Retinal pigment epithelial cell (primary cell): ENCODE measurements around the gene KHSRP.
A peak's percentile ranks its signal among the peaks of the same experiment; 100 is the strongest.

Experiments used
- DNase-seq: peaks from one replicate; pipeline ENCODE4 v3.0.0-alpha.2; 2010; ENCODE audit warnings: low read depth
- H3K4me3 ChIP-seq: 2 replicates; pipeline ENCODE4 v1.5.1; 2011; ENCODE audit warnings: mild to moderate bottlenecking, low read length, control low read depth, moderate library complexity
- TF ChIP-seq, protein P1 (sequence below): conservative IDR thresholded peaks from 2 replicates; pipeline ENCODE4 v1.5.1; 2011; ENCODE audit warnings: low read depth, low read length, control low read depth, inconsistent platforms

The KHSRP gene

DNA sequence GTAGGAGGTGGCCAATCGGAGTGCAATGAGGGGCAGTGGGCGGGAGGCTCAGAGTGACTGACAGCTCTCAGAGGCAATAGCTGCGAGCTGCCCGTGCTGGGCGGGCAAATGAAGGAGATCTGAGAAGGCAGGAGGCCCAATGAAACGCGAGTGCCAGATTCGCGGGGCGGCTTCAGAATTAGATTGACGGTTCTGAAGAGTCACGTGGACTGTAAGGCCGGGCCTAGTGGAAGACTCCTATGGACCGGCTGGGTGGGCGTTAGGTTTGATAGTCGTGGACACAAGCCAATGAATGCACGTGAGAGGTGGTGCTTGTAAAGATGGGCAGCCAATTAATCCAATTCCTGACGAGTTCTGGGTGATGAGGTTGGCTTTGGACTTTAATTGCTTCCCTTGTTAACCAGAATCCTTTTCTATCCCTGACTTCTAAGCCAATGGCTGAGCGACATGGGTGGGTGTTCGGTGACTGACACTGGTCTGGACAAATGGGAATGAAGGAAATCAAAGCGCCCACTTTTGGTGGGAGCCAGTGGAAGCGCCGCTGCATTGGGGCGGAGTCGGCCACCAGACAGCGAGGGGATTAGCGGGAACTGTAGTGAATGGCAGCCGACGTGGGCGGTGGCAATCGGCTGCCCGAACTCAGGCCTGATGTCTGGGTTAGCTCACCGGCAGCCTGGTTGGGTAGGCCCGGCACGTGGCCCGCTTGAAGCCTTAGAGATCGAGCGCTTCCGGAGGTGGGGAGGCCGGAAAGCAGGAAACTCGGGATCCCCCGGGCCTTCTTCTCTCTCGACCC lies 524 bp upstream of the KHSRP start:
- TF ChIP-seq, protein P1, sequence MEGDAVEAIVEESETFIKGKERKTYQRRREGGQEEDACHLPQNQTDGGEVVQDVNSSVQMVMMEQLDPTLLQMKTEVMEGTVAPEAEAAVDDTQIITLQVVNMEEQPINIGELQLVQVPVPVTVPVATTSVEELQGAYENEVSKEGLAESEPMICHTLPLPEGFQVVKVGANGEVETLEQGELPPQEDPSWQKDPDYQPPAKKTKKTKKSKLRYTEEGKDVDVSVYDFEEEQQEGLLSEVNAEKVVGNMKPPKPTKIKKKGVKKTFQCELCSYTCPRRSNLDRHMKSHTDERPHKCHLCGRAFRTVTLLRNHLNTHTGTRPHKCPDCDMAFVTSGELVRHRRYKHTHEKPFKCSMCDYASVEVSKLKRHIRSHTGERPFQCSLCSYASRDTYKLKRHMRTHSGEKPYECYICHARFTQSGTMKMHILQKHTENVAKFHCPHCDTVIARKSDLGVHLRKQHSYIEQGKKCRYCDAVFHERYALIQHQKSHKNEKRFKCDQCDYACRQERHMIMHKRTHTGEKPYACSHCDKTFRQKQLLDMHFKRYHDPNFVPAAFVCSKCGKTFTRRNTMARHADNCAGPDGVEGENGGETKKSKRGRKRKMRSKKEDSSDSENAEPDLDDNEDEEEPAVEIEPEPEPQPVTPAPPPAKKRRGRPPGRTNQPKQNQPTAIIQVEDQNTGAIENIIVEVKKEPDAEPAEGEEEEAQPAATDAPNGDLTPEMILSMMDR: no peak
- no peak overlapping the region for H3K4me3 ChIP-seq
- DNase-seq: peak; percentile 100

DNA sequence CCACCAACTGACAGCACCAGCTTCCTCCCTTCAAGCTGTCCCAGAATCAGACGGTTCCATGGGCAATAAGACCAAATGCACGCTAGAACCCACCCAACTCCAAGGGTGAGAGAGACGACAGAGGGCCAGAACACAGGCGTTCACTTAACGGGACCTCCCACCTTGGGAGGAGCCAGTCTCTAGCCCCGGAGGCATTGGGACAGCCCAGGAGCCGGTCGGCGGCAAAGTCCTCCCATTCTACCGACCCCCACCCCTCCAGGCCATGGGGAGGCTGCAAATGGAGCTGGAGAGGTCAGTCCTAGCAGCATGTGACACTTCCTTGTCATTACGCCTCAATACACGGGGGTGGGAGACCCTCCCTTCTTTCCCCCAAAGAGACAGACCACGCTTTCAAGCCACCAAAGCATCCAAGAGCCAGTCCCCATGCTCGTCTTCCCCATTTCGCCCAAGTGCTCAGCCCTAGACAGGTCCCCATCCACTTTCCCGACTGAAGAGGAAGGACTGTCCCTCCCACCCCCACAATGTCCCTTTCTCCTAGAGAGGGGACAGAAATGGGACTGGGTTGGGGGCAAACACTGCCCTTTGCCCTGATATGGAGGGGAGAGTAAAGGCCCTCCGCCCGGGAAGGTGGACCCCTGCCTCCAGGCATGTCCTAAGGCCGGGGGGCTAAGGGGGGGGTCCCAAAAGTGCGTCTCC lies 964 bp downstream of the KHSRP start:
- TF ChIP-seq, protein P1: no peak

DNA sequence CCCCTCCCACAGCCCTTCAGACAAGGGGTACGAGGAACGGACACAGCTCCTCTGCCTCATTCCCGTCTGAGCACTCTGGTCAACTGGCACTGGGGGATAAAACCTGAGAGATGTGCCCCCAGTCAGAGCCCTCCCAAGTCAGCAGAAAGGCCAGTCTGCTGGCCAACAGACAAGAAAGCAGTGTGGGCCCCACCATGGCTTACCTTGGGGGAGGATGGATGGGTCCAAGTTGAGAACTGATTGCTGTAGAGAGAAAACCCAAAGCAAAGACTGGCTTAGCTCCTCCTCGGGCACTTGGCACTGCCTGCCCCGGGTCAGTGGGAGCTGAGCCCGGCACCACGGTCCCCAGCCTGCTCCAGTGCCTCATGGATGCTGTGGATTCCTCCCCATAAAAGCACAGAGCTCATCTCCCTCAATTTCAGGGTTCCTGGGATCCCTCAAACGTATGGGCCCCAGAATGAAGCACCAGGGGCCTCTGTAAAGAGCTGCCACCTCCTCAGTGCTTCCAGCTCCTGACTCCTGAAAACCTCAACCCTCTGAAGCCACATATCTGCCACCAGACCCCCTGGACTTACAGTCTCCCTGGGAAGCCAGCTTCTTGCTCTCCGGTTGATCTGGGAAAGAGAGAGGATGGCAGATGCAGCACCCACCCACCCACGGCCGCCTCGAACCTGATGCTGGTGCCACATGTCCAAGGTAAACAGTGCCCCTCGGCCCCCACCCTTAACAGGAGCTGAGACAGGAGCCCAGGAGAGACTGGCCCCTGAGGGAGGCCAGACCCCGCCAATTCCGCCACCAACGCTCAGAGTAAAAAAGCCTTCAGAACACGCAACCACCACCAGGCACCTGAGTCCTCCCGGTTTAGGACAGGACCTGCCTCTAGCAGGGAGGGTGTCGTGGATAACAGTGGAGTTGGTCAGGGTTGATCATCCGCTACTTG lies 3.3 kb downstream of the KHSRP start:
- H3K4me3 ChIP-seq: no peak overlapping the region
- DNase-seq: no peak
- TF ChIP-seq, protein P1: no peak

More for the DNA sequence above, 964 bp downstream of the KHSRP start:
- peak overlapping the region; percentile 98 for H3K4me3 ChIP-seq
- DNase-seq: no peak

DNA sequence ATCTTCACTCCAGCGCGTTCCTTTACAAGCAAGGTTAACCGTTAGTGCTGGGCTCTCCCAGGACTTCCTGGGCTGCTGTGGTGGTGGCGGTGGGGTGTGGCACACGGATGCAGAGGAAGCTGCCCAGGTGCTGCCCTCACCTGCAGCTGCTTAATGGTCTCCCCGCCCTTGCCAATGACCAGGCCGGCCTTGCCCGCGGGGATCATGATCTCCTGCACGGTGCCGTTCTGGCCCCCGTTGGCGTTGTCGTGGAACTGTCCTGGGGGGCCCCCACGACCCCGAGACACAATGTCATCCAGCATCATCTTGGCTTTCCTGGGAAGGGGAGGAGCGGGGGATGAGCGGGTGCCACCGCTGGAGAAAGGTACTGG lies 6.1 kb downstream of the KHSRP start:
- TF ChIP-seq, protein P1: no peak
- no peak overlapping the region for H3K4me3 ChIP-seq
- DNase-seq: no peak

DNA sequence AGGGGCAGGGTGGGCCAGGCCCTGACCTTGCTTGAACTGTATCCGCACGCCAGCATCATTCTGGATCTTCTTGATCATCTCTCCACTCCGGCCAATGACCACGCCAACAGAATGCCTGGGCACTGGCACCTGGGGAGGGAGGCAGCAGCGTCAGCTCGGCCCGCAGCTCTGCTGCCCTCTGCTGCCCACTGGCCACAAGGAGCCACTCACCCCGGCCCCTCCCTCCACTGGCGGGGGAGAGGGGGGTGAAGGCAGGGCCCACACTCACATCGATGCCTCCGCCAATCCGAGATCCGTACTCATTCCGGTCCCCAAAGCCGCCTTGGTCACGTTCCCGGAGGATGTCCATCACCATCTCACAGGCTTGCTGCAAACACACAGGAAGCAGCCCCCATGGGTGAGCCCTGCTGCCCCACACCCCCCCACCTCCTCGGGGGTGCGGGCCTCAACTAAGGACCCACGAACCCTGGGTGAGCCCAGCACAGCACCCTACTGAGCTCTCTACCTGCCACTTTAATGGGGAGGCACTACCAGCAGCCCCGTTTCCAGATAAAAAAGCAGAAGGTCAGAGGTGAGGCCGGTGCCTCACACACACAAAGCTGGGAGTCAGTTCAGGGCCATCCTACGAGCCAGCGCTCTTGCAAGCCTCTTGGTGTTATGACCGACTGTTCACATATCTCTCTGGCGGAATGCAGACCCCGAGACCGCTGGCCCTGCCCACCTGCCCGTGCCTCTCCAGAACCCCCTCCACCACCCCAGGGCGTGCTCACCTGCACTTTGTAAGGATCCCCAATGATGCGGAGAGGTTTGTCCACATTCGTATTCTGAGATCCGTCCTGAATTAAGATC lies 6.7 kb downstream of the KHSRP start:
- no peak overlapping the region for H3K4me3 ChIP-seq
- DNase-seq: no peak
- TF ChIP-seq, protein P1: peak; percentile 65
